GM12873 (cell line): ENCODE data around the gene MACROH2A1.

Source experiments
- CTCF ChIP-seq: IDR thresholded peaks from 2 replicates; pipeline ENCODE4 v1.5.1; 2012; ENCODE audit warnings: low read depth, mild to moderate bottlenecking, moderate library complexity, low read length, control low read depth; ENCODE audit not compliant: insufficient read depth; ENCODE audit errors: missing control alignments

Gene MACROH2A1

DNA sequence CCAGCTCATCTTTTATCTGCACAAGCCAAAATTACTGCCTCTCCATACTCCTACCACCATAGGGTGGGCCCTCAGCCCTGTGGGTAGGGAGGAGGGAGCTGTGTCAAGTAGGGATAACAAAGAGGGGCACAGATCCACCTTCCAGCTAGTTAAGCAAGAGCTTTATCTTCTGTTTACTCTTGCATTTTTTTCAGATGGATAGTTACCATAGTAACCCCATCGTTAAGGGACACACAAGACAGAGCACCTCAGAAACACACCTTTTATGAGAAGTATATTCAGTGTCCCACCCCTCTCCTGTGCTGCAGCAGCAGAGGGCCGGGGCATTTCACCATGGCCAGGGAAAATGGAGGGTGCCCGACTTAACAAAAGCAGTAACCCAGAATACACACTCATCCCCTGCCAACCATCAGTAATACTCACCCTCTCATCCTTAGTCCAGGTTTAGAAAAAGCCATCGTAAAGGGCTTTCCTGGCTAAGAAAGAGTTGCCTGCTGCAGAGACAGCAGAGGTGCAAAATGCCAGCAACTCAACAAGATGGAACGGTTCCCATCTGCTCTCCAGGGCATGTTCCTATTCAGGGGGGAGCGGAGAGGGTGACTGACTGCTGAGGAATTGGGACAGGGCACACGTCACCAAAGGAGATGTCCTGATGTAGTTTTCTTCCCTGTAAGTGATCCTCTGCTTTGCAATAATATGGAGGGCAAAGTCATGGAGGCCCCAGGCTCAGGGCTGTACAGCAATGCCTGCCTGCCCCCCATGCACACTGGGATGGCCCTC lies 25.1 kb downstream of the MACROH2A1 start:
- no peak for TF ChIP-seq CTCF

DNA sequence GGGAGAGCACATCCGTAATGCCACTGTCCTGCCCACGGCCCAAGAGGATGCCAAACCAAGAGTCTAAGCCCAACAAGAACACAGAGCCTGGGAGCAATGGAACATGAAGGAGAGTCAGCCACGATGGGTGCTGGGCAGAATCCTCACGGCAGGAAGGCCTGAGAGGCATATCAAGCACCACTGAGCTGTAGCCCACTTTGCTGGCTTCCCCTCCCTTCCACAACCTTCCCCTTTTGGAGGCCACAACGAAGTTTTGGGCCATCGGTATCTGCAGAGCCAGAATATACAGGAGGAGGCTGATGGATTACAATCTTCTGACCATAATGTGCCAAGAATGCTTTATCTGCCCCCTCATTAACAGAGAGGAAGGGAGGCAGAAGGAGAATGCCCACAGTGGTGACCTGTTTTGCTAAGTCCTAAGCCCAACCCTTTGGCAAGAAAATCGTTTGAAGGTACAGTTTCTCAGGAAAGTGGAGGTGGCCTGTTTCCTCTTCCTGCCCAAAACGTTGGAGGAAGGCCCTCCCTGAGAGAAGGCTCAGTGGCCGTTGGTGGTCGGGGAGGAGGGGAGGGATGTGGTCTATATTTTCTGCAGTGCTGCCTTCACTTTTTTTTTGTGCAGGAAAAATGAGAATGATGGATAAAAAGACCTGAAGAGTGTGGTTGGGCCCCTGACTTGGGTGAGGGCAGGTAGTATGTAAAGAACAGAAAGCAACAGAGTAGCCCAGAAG lies 26.2 kb downstream of the MACROH2A1 start:
- TF ChIP-seq CTCF: no peak

DNA sequence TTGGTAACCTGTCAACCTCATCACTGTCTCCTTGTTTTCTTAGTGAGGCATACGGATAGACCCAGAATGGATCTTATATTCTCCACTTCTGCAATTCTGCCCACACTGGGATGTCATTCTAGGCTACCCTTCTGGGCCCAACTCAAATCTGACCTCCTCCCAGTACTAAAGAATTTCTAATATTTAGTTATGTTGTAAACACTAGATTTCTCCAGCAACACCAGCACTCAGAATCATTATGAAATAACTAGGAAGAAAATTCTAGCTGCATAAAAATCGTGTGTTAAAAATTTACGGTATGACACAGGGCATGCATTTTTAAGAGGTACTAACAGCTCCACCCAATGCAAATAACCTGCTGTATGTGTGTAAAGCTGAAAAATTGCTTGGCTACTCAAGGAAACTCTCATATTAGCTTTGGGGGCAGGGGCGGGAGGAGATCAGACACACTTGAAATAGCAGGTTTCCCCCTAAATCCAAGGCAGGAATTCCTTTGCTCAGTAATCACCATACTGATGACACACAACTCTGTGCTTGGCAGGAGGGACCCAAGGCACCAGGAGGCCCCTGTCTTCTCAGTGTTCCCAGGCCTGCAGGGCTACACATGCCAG lies 27.3 kb downstream of the MACROH2A1 start:
- no peak for TF ChIP-seq CTCF

DNA sequence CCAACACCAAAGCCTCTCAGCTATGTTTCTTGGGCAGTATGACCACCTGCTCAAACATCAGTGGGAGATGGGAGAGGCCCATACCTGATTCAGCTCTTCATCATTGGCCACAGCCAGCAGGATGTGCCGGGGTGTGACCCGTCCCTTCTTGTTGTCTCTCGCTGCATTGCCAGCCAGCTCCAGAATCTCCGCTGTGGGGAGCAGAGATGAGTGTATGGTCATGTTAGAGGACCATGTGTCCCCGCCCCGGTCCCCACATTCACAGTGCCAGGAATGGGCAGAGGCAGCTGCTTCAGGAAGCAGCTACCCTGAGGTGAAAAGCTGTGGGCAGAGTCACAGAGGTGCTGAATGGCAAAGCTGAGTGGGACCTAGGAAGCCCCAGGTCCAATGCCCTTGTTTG lies 29.1 kb downstream of the MACROH2A1 start:
- no peak for TF ChIP-seq CTCF

- TF ChIP-seq CTCF: no peak
Observed at GRCh38 chr5:135367554-135367953, 31.5 kb downstream of the MACROH2A1 start.

DNA sequence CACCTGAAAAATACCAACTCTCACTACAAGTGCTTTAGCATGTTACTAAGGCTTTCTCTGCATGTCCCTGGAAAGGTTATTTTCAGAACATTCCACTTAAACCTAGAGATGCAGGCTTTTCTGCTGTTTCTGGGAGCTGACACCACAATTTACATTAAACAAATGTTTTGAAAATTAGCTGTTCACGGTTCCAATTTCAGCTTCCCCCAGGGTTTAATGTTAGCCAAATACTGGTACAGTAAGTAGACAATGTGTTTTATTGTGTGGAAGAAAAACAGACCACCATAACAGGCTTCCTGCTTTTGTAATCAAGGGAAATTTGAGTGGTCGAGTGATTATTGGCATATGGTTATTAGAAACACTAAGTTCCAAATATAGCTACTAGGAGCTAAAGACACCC lies 32.0 kb downstream of the MACROH2A1 start:
- no peak for TF ChIP-seq CTCF

DNA sequence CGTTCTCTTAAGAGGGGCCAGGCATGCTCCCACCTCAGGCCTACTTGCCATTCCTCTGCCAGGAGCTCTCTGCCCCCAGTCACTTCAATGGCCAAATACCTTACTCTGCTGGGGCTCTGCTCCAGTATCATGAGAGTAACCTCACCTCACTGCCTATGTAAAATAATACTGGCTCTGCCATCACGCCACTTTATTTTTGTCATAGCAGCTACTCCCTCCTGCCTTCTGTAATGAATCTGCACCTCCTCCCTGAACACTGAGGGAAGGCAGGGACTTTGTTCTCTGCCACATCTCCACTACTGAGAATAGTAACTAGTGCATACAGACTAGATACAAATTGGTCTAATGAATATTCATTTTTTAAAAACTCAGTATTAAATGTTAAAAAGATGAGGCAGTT lies 33.8 kb downstream of the MACROH2A1 start:
- TF ChIP-seq CTCF: no peak
